Activated CD4-positive, alpha-beta T cell treated with anti-CD3 and anti-CD28 coated beads, Interleukin-2, amount 10 ng/mL, durations not matched to agents 7 days and 5 days (primary cell): ENCODE results near the gene SMPDL3B. TPM values are rescaled to one million over a fixed set of nuclear protein-coding genes. Genes with fewer than 3 reads are reported as not detected.
"Not testable (repeated sequence)": the region's sequence is repeated elsewhere in the genome, so short reads cannot be mapped to it uniquely, and the experiment has no call there.

ENCODE experiments used
- CTCF ChIA-PET: fragments of 350-600 bp; sonication (Branson Sonifier 250); formaldehyde crosslinking; loops from one replicate; lab custom pipeline; 2021; ENCODE audit warnings: antibody characterized with exemption; lab: Charles Lee
- POLR2A ChIA-PET: fragments of 350-600 bp; sonication (Branson Sonifier 250); formaldehyde crosslinking; loops from one replicate; lab custom pipeline; 2021; ENCODE audit warnings: antibody characterized with exemption; lab: Charles Lee
- DNase-seq: peaks from one replicate; pipeline ENCODE4 v3.0.0-alpha.2; 2020
- H3K27ac Mint-ChIP-seq: one replicate; pipeline ENCODE4 v1.8.0; 2021; ENCODE audit warnings: mild to moderate bottlenecking, moderate library complexity, mixed read lengths
- H3K27me3 Mint-ChIP-seq: one replicate; pipeline ENCODE4 v1.8.0; 2021; ENCODE audit warnings: mixed read lengths
- H3K36me3 Mint-ChIP-seq: one replicate; pipeline ENCODE4 v1.8.0; 2021; ENCODE audit warnings: low read depth, mixed read lengths
- H3K4me1 Mint-ChIP-seq: one replicate; pipeline ENCODE4 v1.8.0; 2021; ENCODE audit warnings: mixed read lengths
- H3K4me3 Mint-ChIP-seq: one replicate; pipeline ENCODE4 v1.8.0; 2021; ENCODE audit warnings: mild to moderate bottlenecking, moderate library complexity, mixed read lengths
- H3K9me3 Mint-ChIP-seq: one replicate; pipeline ENCODE4 v1.8.0; 2021; ENCODE audit warnings: mixed read lengths
- total RNA-seq, 2 experiments: library from RNA; stranded (reverse); gene quantifications; one replicate each; pipeline ENCODE4 v1.2.3, GENCODE V29; 2021

The SMPDL3B gene
- total RNA-seq, 2 experiments from 2014 or later, result 0.20 to 0.21 TPM

GRCh38 chr1:27979859-27980201, 45.0 kb downstream of the SMPDL3B start:
- CTCF ChIA-PET, result interaction anchor here (0.7 to 2.2 kb wide), 7 partner anchors 9 to 217 kb away, joined by 4 to 13 read pairs (median 5); no protein-coding TSS in a partner anchor
- H3K27ac Mint-ChIP-seq, result no peak overlapping the region
- H3K4me3 Mint-ChIP-seq, result no peak overlapping the region
- no peak for DNase-seq
- H3K36me3 Mint-ChIP-seq, result peaks cover 9% of the 10 kb centered on the region
- peaks cover 3% of the 10 kb centered on the region for H3K4me1 Mint-ChIP-seq
- H3K27me3 Mint-ChIP-seq, result no peaks in the 10 kb centered on the region
- POLR2A ChIA-PET, result no interaction called here
- H3K9me3 Mint-ChIP-seq, result no peaks in the 10 kb centered on the region

GRCh38 chr1:27980216-27980845, 45.5 kb downstream of the SMPDL3B start:
- no peak overlapping the region for H3K4me3 Mint-ChIP-seq
- CTCF ChIA-PET, result interaction anchor here (0.7 to 2.2 kb wide), 7 partner anchors 8 to 216 kb away, joined by 4 to 13 read pairs (median 5); no protein-coding TSS in a partner anchor
- H3K27ac Mint-ChIP-seq, result peak overlapping the region; percentile 21
- DNase-seq, result no peak
- no peaks in the 10 kb centered on the region for H3K27me3 Mint-ChIP-seq
- POLR2A ChIA-PET, result no interaction called here
- peaks cover 11% of the 10 kb centered on the region for H3K36me3 Mint-ChIP-seq
- no peaks in the 10 kb centered on the region for H3K9me3 Mint-ChIP-seq
- peaks cover 3% of the 10 kb centered on the region for H3K4me1 Mint-ChIP-seq

DNA sequence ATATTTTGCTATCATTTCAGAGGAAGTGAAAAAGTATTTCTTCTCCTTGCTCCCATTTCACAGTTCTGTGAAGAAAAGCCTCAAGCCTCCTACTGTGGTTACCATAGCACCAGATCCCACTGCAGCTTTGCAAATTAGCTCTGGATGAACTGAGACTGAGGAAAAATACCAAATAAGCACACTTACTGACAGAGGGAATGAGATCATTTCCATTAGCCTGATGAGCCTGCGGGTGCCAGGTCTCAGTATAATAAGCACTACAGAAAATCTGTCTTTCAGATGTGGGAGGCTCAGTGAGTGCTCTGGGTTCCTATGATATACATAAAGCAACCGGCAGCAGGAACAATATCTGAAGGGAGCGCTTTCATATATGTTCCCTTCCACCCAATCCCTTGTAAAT, 46.3 kb downstream of the SMPDL3B start:
- DNase-seq, result no peak
- ChIA-PET CTCF (interaction anchor here (0.7 to 2.2 kb wide), 4 partner anchors 12 to 141 kb away, joined by 4 to 13 read pairs (median 5); no protein-coding TSS in a partner anchor), POLR2A (no interaction called here)
- Mint-ChIP-seq H3K4me3 (no peak overlapping the region), H3K27me3 (no peaks in the 10 kb centered on the region), H3K4me1 (peaks cover 3% of the 10 kb centered on the region), H3K36me3 (peaks cover 14% of the 10 kb centered on the region), H3K27ac (no peak overlapping the region), H3K9me3 (no peaks in the 10 kb centered on the region)

GRCh38 chr1:27990920-27991537, 56.2 kb downstream of the SMPDL3B start:
- H3K27me3 Mint-ChIP-seq, result no peaks in the 10 kb centered on the region
- H3K36me3 Mint-ChIP-seq, result peaks cover 57% of the 10 kb centered on the region
- H3K4me1 Mint-ChIP-seq, result peaks cover 45% of the 10 kb centered on the region
- CTCF ChIA-PET, result interaction anchor here (0.6 to 4.3 kb wide), 2 partner anchors 11 to 61 kb away, joined by 3 to 19 read pairs; no protein-coding TSS in a partner anchor
- H3K4me3 Mint-ChIP-seq, result no peak overlapping the region
- DNase-seq, result no peak
- no peak overlapping the region for H3K27ac Mint-ChIP-seq
- POLR2A ChIA-PET, result interaction anchor here (0.6 kb wide), 1 partner anchor 17 kb away, joined by 9 read pairs; no protein-coding TSS in a partner anchor
- no peaks in the 10 kb centered on the region for H3K9me3 Mint-ChIP-seq

GRCh38 chr1:27992276-27992675, 57.5 kb downstream of the SMPDL3B start:
- Mint-ChIP-seq H3K27ac (peak overlapping the region; percentile 87), H3K36me3 (peaks cover 63% of the 10 kb centered on the region), H3K9me3 (no peaks in the 10 kb centered on the region), H3K4me1 (peaks cover 51% of the 10 kb centered on the region), H3K27me3 (no peaks in the 10 kb centered on the region), H3K4me3 (no peak overlapping the region)
- ChIA-PET CTCF (interaction anchor here (0.7 to 4.3 kb wide), 7 partner anchors 10 to 1121 kb away, joined by 3 to 19 read pairs (median 4); no protein-coding TSS in a partner anchor), POLR2A (interaction anchor here (0.6 to 0.7 kb wide), 3 partner anchors 28 to 1179 kb away, joined by 3 to 4 read pairs (median 3); no protein-coding TSS in a partner anchor)
- peak; percentile 66 for DNase-seq

GRCh38 chr1:27993241-27993640, 58.4 kb downstream of the SMPDL3B start:
- Mint-ChIP-seq H3K4me1 (peaks cover 49% of the 10 kb centered on the region), H3K27ac (peak overlapping the region; percentile 87), H3K36me3 (peaks cover 64% of the 10 kb centered on the region), H3K4me3 (no peak overlapping the region), H3K9me3 (no peaks in the 10 kb centered on the region), H3K27me3 (no peaks in the 10 kb centered on the region)
- peak; percentile 11 for DNase-seq
- ChIA-PET CTCF (interaction anchor here (0.7 to 4.3 kb wide), 6 partner anchors 9 to 893 kb away, joined by 3 to 19 read pairs (median 4); no protein-coding TSS in a partner anchor), POLR2A (no interaction called here)

DNA sequence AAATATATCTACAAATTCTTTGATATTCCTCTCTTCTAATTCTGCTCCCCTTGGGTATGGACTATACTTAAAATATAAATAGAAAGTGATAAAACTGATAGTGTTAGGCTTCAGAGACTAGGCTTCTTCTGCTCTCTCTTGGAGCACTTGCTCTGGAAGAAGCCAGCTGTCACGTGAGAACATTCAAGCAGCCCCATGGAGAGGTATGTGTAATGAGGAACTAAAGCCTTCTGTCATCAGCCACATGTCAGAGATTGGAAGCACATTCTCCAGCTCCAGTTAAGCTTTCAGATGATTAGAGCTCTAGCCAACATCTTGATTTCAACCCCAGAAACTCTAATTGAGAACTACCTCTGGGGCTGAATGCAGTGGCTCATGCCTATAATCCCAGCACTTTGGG, 59.3 kb downstream of the SMPDL3B start:
- Mint-ChIP-seq H3K27me3 (no peaks in the 10 kb centered on the region), H3K27ac (no peak overlapping the region), H3K9me3 (no peaks in the 10 kb centered on the region), H3K36me3 (peaks cover 58% of the 10 kb centered on the region), H3K4me1 (peaks cover 49% of the 10 kb centered on the region), H3K4me3 (no peak overlapping the region)
- POLR2A ChIA-PET, result no interaction called here
- DNase-seq, result no peak
- CTCF ChIA-PET, result interaction anchor here (1.5 to 4.3 kb wide), 2 partner anchors 8 to 37 kb away, joined by 3 to 19 read pairs; no protein-coding TSS in a partner anchor

DNA sequence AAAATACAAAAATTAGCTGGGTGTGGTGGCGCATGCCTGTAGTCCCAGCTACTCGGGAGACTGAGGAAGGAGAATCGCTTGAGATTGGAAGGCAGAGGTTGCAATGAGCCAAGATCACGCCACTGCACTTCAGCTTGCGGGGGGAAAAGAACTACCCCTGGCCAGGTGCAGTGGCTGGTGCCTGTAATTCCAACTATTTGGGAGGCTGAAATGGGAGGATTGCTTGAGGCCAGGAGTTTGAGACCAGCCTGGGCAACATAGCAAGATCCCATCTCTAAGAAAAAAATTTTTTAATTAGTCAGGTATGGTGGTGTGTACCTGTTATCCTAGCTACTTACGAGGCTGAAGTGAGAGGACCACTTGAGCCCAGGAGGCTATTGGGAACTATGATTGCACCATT, 59.7 kb downstream of the SMPDL3B start:
- H3K27ac Mint-ChIP-seq, H3K4me3 Mint-ChIP-seq, H3K27me3 Mint-ChIP-seq, DNase-seq, H3K9me3 Mint-ChIP-seq, POLR2A ChIA-PET: not testable (repeated sequence)
- peaks cover 58% of the 10 kb centered on the region for H3K36me3 Mint-ChIP-seq
- CTCF ChIA-PET, result interaction anchor here (1.4 to 4.3 kb wide), 3 partner anchors 8 to 37 kb away, joined by 3 to 19 read pairs (median 5); no protein-coding TSS in a partner anchor
- peaks cover 49% of the 10 kb centered on the region for H3K4me1 Mint-ChIP-seq

DNA sequence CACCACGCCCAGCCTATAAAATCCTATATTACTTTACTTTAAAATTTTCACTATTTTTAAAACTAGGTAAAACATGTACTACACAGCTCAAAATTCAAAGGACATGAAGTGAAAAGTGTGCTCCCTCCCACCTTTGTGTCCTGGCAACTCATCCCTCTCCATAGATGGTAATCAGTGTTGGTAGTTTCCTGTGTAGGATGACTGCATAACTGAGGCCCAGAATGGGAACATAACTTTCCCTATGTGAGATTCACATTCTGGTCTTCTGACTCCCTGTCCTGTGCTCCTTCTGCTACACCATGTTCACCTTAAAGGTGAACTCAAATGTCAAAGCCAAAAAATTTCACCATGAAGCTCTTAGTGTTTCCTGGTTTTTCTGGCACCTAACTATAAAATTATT, 64.3 kb downstream of the SMPDL3B start:
- H3K4me1 Mint-ChIP-seq, result peaks cover 15% of the 10 kb centered on the region
- no peaks in the 10 kb centered on the region for H3K9me3 Mint-ChIP-seq
- no peak for DNase-seq
- ChIA-PET CTCF (interaction anchor here (0.6 to 1.3 kb wide), 3 partner anchors 10 to 17 kb away, joined by 3 read pairs; no protein-coding TSS in a partner anchor), POLR2A (no interaction called here)
- peaks cover 39% of the 10 kb centered on the region for H3K36me3 Mint-ChIP-seq
- no peaks in the 10 kb centered on the region for H3K27me3 Mint-ChIP-seq
- H3K4me3 Mint-ChIP-seq, result no peak overlapping the region
- H3K27ac Mint-ChIP-seq, result no peak overlapping the region

- POLR2A ChIA-PET, result no interaction called here
- H3K4me1 Mint-ChIP-seq, result peaks cover under 1% of the 10 kb centered on the region
- DNase-seq, result no peak
- H3K27me3 Mint-ChIP-seq, result no peaks in the 10 kb centered on the region
- no peaks in the 10 kb centered on the region for H3K9me3 Mint-ChIP-seq
- no peak overlapping the region for H3K4me3 Mint-ChIP-seq
- CTCF ChIA-PET, result interaction anchor here (0.7 to 4.0 kb wide), 2 partner anchors 10 to 57 kb away, joined by 3 to 19 read pairs; no protein-coding TSS in a partner anchor
- peaks cover 29% of the 10 kb centered on the region for H3K36me3 Mint-ChIP-seq
- H3K27ac Mint-ChIP-seq, result no peak overlapping the region
Measured at GRCh38 chr1:28002600-28002999, 67.8 kb downstream of the SMPDL3B start.

DNA sequence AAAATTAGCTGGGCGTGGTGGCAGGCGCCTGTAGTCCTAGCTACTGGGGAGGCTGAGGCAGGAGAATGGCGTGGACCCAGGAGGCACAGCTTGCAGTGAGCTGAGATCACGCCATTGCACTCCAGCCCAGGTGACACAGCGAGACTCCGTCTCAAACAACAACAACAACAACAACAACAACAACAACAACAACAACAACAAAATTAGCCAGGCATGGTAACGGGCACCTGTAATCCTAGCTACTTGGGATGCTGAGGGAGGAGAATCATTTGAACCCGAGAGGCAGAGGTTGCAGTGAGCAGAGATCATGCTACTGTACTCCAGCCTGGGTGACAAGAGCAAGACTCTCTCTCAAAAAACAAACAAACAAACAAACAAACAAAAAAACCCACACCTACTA, 68.3 kb downstream of the SMPDL3B start:
- CTCF ChIA-PET, result interaction anchor here (4.0 kb wide), 1 partner anchor 11 kb away, joined by 19 read pairs; no protein-coding TSS in a partner anchor
- H3K27me3 Mint-ChIP-seq, H3K4me3 Mint-ChIP-seq, H3K27ac Mint-ChIP-seq, DNase-seq, POLR2A ChIA-PET, H3K9me3 Mint-ChIP-seq, H3K4me1 Mint-ChIP-seq: not testable (repeated sequence)
- H3K36me3 Mint-ChIP-seq, result peaks cover 25% of the 10 kb centered on the region
